Measurements from ENCODE around the gene IKZF5. TPM values are rescaled to one million over a fixed set of nuclear protein-coding genes. Genes with fewer than 3 reads are reported as not detected.
A peak's percentile ranks its signal among the peaks of the same experiment; 100 is the strongest.

Gene IKZF5
- total RNA-seq, 1 experiment from 2014 or later: 3.4 TPM

- DNase-seq (ENCODE audit: low read depth, low spot score): no peak
- in situ Hi-C loops (cut with HindIII; ENCODE audit: low pct_unique_long_range_greater_than_20kb, low sequenced_read_pairs): no loop called here
Observed at GRCh38 chr10:122993797-122994336, 14.7 kb downstream of the IKZF5 start.

GRCh38 chr10:122992031-122992585 lies 16.5 kb downstream of the IKZF5 start:
- peak; percentile 32 for DNase-seq (ENCODE audit: low read depth, low spot score)
- in situ Hi-C loops (cut with HindIII; ENCODE audit: low pct_unique_long_range_greater_than_20kb, low sequenced_read_pairs): no loop called here

- DNase-seq (ENCODE audit: low read depth, low spot score): no peak
- in situ Hi-C loops (cut with HindIII; ENCODE audit: low pct_unique_long_range_greater_than_20kb, low sequenced_read_pairs): no loop called here
Observed at GRCh38 chr10:122990278-122990677, 18.3 kb downstream of the IKZF5 start.

GRCh38 chr10:122988501-122988900 lies 20.1 kb downstream of the IKZF5 start:
- DNase-seq (ENCODE audit: low read depth, low spot score): no peak
- in situ Hi-C loops (cut with HindIII; ENCODE audit: low pct_unique_long_range_greater_than_20kb, low sequenced_read_pairs): no loop called here

DNA sequence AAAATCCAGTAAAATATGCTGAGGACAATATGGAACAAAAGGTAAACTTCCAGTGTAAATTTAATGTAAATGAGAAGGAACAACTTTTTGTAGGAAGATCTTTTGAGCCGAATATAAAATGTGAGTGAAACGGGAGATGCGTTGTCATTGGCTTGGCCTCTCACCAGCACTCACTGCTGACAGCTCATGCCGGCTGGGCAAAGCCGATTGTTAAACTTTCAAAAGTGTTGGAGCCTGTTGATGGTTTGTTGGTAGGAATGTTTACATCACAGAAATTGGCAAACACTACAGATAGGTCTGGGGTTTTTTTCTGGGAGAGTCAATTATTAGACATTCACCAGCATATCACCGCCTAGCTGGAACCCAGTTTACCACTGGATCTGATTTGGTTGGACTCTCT lies 22.3 kb downstream of the IKZF5 start:
- in situ Hi-C loops (cut with HindIII; ENCODE audit: low pct_unique_long_range_greater_than_20kb, low sequenced_read_pairs): no loop called here
- no peak for DNase-seq (ENCODE audit: low read depth, low spot score)

DNA sequence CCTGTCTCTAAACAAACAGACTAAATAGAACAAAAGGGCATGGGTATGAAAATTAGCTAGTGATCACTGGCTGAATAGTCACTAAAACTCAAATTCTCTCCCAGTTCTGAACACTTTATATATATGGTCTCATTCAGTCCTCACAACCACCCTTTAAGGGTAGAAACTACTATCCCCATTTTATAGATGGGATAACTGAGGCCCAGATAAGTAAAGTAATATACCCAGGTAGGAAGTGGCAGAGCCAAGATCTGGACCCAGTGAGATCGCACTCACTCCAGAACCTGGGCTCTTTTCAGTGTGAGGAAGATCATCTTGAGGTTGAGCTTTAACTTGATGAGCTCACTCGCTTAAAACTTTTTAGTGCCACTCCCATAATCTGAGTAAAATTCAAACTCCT lies 23.9 kb downstream of the IKZF5 start:
- no peak for DNase-seq (ENCODE audit: low read depth, low spot score)
- in situ Hi-C loops (cut with HindIII; ENCODE audit: low pct_unique_long_range_greater_than_20kb, low sequenced_read_pairs): no loop called here

DNA sequence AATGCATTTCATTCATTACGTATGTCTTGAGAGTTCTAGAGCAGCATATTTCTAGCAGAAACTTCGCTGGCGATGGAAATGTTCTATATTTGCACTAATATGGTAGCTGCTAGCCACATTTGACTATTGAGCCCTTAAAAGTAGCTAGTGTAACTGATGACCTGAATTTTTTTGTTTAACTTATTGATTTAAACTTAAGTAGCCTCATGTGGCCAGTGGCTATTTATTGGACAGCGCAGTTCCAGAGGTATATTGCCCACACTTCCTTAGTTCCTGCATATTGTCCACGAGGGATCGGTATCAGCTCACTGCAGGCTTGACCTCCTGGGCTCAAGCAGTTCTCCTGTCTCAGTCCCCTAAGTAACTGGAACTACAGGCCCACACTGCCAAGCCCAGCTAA lies 24.7 kb downstream of the IKZF5 start:
- no peak for DNase-seq (ENCODE audit: low read depth, low spot score)
- in situ Hi-C loops (cut with HindIII; ENCODE audit: low pct_unique_long_range_greater_than_20kb, low sequenced_read_pairs): no loop called here

GRCh38 chr10:122981066-122981464 lies 27.5 kb downstream of the IKZF5 start:
- peak; percentile 67 for DNase-seq (ENCODE audit: low read depth, low spot score)
- in situ Hi-C loops (cut with HindIII; ENCODE audit: low pct_unique_long_range_greater_than_20kb, low sequenced_read_pairs): no loop called here

DNA sequence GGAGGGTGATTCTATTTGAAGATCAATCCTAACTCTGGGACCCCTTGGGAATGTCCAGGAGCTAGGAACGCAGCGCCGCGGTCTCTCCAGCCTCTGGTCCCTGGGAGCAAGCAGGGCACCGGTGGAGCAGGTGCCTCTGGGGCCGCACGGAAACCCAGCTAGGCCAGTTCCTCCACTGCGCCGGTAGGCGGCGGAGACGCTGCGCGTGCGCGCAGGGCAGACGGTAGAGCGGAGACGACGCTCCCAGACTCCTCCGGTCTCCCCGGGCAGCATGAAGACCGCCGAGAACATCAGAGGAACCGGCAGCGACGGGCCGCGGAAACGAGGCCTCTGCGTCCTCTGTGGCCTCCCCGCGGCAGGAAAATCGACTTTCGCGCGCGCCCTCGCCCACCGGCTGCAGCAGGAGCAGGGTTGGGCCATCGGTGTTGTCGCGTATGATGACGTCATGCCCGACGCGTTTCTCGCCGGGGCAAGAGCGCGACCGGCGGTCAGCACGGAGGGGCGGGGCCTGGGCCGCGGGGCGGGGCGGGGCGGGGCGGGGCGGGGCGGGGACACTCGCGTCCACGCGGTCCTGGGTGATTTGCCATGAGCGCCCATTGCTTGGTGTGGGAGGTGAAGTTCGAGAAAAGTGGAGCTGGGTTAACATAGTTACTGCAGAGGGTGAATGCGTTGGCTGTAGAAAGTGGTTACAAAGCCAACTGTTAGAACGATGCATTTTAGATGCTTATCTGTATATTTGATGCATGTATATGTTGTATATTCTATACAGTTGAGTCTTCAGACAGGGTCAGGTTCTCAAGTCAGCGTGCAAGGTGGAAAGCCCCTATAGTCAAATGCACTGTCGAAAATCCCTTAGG lies 28.2 kb downstream of the IKZF5 start, which contains the start of gene PSTK:
PSTK (plus strand) TSS at position 193 of the 857 bp plus-strand sequence; CDS start at position 272, 79 bp downstream.
- peak; percentile 88 for DNase-seq (ENCODE audit: low read depth, low spot score)
- in situ Hi-C loops (cut with HindIII; ENCODE audit: low pct_unique_long_range_greater_than_20kb, low sequenced_read_pairs): no loop called here

- DNase-seq (ENCODE audit: low read depth, low spot score): no peak
- in situ Hi-C loops (cut with HindIII; ENCODE audit: low pct_unique_long_range_greater_than_20kb, low sequenced_read_pairs): no loop called here
Observed at GRCh38 chr10:122974543-122975064, 34.0 kb downstream of the IKZF5 start.

DNA sequence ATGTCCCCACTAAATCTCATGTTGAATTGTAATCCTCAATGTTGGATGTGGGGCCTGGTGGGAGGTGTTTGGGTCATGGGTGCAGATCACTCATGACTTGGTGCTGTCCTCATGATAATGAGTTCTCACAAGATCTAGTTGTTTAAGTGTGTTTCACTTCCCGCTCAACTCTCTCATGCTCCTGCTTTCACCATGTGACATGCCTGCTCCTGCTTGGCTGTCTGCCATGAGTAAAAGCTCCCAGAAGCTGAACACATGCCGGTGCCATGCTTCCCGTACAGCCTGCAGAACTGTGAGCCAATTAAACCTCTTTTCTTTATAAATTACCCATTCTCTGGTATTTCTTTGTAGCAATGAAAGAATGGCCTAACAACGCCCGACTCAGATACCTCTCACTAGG lies 34.6 kb downstream of the IKZF5 start:
- in situ Hi-C loops (cut with HindIII; ENCODE audit: low pct_unique_long_range_greater_than_20kb, low sequenced_read_pairs): no loop called here
- DNase-seq (ENCODE audit: low read depth, low spot score): peak; percentile 29

GRCh38 chr10:122968698-122969097 lies 39.9 kb downstream of the IKZF5 start:
- no peak for DNase-seq (ENCODE audit: low read depth, low spot score)
- in situ Hi-C loops (cut with HindIII; ENCODE audit: low pct_unique_long_range_greater_than_20kb, low sequenced_read_pairs): no loop called here

DNA sequence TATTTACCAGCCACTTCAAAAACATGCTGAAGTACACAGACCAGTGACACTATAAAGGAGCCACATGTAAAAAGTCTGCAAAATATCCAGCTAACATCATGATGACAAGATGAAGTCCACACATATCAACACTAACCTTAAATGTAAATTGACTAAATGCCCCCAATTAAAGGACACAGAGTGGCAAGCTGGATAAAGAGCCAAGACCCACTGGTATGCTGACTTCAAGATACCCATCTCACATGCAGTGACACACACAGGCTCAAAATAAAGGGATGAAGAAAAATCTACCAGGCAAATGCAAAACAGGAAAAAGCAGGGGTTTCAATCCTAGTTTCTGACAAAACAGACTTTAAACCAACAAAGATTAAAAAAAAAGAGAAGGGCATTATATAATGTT lies 41.7 kb downstream of the IKZF5 start:
- in situ Hi-C loops (cut with HindIII; ENCODE audit: low pct_unique_long_range_greater_than_20kb, low sequenced_read_pairs): no loop called here
- no peak for DNase-seq (ENCODE audit: low read depth, low spot score)

- no peak for DNase-seq (ENCODE audit: low read depth, low spot score)
Observed at GRCh38 chr10:122962405-122962804, 46.2 kb downstream of the IKZF5 start.

DNA sequence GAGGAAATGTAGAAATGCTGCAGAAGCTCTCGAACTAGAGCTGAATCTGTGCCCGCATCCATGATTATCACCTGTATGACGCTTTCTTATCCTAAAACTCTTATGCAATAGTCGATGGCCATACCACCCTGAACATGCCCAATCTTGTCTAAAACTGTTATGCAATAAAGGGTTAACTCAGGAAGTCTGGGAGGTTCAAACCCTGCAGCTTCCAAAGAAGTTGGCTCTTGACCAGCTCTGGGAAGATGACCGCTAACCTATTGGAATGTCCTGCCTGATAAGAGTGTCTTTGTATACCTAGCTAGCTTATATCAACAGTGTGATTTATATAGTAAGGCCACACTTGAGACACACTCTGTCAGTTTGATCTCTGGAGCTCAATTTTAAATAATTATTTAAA lies 51.1 kb downstream of the IKZF5 start:
- in situ Hi-C loops (cut with HindIII; ENCODE audit: low pct_unique_long_range_greater_than_20kb, low sequenced_read_pairs): no loop called here
- DNase-seq (ENCODE audit: low read depth, low spot score): no peak

More at GRCh38 chr10:122962405-122962804, 46.2 kb downstream of the IKZF5 start:
- in situ Hi-C loops (cut with HindIII; ENCODE audit: low pct_unique_long_range_greater_than_20kb, low sequenced_read_pairs): no loop called here

GRCh38 chr10:122955892-122956291 lies 52.7 kb downstream of the IKZF5 start:
- in situ Hi-C loops (cut with HindIII; ENCODE audit: low pct_unique_long_range_greater_than_20kb, low sequenced_read_pairs): no loop called here

DNA sequence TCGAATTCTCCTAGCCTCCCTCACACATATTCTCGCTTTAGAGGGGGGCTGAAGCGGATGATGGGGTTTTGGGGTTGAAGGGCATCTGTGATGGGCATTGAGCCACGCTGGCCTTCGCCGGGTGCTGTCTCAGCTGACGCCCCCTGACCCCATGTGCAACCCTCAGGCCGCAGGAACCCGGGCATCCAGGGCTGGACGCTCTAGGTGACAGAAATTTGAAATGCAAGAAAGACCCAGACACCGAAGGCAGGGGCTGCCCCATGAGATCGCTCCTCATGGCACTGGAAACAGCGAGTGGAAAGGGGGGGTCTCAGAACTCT lies 53.9 kb downstream of the IKZF5 start:
- DNase-seq (ENCODE audit: low read depth, low spot score): no peak
- in situ Hi-C loops (cut with HindIII; ENCODE audit: low pct_unique_long_range_greater_than_20kb, low sequenced_read_pairs): no loop called here

More at GRCh38 chr10:122955892-122956291, 52.7 kb downstream of the IKZF5 start:
- DNase-seq (ENCODE audit: low read depth, low spot score): no peak

DNA sequence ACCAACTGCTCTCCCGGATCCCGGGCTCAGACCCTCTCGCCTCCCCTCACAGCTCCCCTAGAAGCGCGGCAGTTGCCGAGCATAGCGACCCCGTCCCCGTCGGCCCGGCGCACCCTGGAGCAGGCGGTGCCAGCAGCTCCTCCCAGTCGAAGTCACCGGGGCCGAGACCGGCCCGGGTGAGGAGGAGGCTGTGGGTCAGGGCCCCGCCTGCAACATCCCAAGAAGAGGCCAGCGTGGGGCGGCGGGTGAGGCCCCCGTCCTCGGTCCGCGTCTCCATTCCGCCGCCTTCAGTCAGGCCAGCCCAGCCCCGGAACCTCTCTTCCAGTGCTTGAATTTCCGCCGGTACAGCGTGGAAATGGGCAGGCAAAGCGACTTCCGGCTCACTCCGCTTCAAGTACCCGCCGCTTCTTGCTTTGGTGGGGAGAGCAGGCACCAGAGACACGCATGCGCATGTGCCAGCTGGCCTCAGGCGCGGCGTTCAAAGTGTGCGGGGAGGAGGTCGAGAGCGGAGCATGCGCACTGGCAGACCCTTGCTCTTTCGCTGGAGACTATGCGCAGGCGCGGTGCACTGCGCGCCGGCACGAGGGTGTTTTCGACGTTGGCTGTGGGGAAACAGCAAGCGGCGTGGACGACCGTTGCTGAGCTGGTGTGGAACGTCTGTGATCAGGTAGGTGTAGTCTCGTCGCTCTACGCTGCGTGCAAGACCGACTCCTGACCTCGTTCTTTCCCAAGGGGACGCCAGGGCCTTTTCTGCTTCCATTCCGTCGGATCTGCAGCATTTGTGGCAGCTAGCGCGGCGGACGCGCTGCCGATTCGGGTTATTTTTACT lies 54.5 kb downstream of the IKZF5 start, which contains the start of gene C10orf88:
C10orf88 (minus strand) TSS at position 326 of the 829 bp plus-strand sequence; CDS start at position 277, 49 bp downstream.
- DNase-seq (ENCODE audit: low read depth, low spot score): peak; percentile 97
- in situ Hi-C loops (cut with HindIII; ENCODE audit: low pct_unique_long_range_greater_than_20kb, low sequenced_read_pairs): no loop called here
